HCT116 (cell line): ENCODE results near the gene MMP23B.

Source experiments
- ATF3 ChIP-seq: IDR thresholded peaks from 2 replicates; pipeline ENCODE4 v1.6.1; 2012
- CBX3 ChIP-seq: IDR thresholded peaks from 2 replicates; pipeline ENCODE4 v1.6.1; 2012; ENCODE audit warnings: low read depth
- CTCF ChIP-seq, 3 experiments: fragments of 200-600 bp in 1 of 3; sonication (generic) in 1 of 3; IDR thresholded peaks in 2 of 3; conservative IDR thresholded peaks in 1 of 3; 2 replicates each; pipeline ENCODE4 v1.5.1; 2012 to 2017; ENCODE audit warnings: low read depth in 2 of 3, low read length in 2 of 3, antibody characterized with exemption in 1 of 3, borderline replicate concordance in 1 of 3, control low read depth in 1 of 3, mild to moderate bottlenecking in 1 of 3, mixed read lengths in 1 of 3, mixed run types in 1 of 3, moderate library complexity in 1 of 3; ENCODE audit not compliant: insufficient read depth in 1 of 3
- ELF1 ChIP-seq: IDR thresholded peaks from 2 replicates; pipeline ENCODE4 v1.6.1; 2012; ENCODE audit warnings: low read depth, borderline replicate concordance
- EZH2 ChIP-seq: fragments of 200-600 bp; sonication (generic); IDR thresholded peaks from 2 replicates; pipeline ENCODE4 v1.6.1; 2017; ENCODE audit warnings: antibody characterized with exemption, mixed run types
- EZH2phosphoT487 ChIP-seq: fragments of 200-600 bp; IDR thresholded peaks from 2 replicates; pipeline ENCODE4 v1.6.1; 2018; ENCODE audit warnings: antibody characterized with exemption, borderline replicate concordance
- POLR2A ChIP-seq: IDR thresholded peaks from 2 replicates; pipeline ENCODE4 v1.7.0; 2011; ENCODE audit warnings: borderline replicate concordance; ENCODE audit not compliant: insufficient read depth, insufficient read length; ENCODE audit errors: extremely low read depth
- RAD21 ChIP-seq: IDR thresholded peaks from 2 replicates; pipeline ENCODE4 v1.6.1; 2012; ENCODE audit warnings: low read depth, mild to moderate bottlenecking
- TCF7L2 ChIP-seq: IDR thresholded peaks from 2 replicates; pipeline ENCODE4 v1.7.0; 2011; ENCODE audit warnings: borderline replicate concordance, inconsistent platforms; ENCODE audit not compliant: insufficient read depth, insufficient read length; ENCODE audit errors: extremely low read depth
- ZBTB33 ChIP-seq: IDR thresholded peaks from 2 replicates; pipeline ENCODE4 v1.6.1; 2011; ENCODE audit warnings: mild to moderate bottlenecking, low read length, moderate library complexity; ENCODE audit not compliant: insufficient replicate concordance; ENCODE audit errors: extremely low read depth

GRCh38 chr1:1598051-1598719, 33.8 kb upstream of the MMP23B start:
- TF ChIP-seq ELF1 (no peak), EZH2 (no peak), CTCF (IDR thresholded peaks at IDR 0.05 in 2 of 3, conservative IDR thresholded peaks at IDR 0.05 in 1 of 3; ENCODE audit: borderline replicate concordance in 1 of 3, insufficient read depth in 1 of 3, low read depth in 2 of 3, low read length in 2 of 3) (no peak), ATF3 (no peak), ZBTB33 (no peak), RAD21 (no peak), EZH2phosphoT487 (no peak), CBX3 (no peak), POLR2A (no peak), TCF7L2 (no peak)
